A549 (cell line): ENCODE results near the gene KCNAB1.

Experiments used
- CBX2 ChIP-seq: fragments of 200-600 bp; sonication (generic); IDR thresholded peaks from 2 replicates; pipeline ENCODE4 v1.6.1; 2016; ENCODE audit warnings: low read depth, mild to moderate bottlenecking, borderline replicate concordance
- CEBPB ChIP-seq, 2 experiments: fragments of >200 bp in 1 of 2; sonication (Bioruptor Twin) in 1 of 2; formaldehyde crosslinking in 1 of 2; IDR thresholded peaks; 2 replicates each; pipeline ENCODE4 v1.6.1; 2012 to 2016
- CTCF ChIP-seq: fragments of >200 bp; sonication (Bioruptor Twin); formaldehyde crosslinking; IDR thresholded peaks from 3 replicates; pipeline ENCODE4 v1.5.1; 2016
- ESRRA ChIP-seq: fragments of 150-350 bp; IDR thresholded peaks from 2 replicates; pipeline ENCODE4 v1.6.1; 2014; ENCODE audit warnings: mild to moderate bottlenecking, low read length, borderline replicate concordance
- HDAC2 ChIP-seq: fragments of 200-600 bp; sonication (generic); IDR thresholded peaks from 2 replicates; pipeline ENCODE4 v1.6.1; 2016
- MAX ChIP-seq: IDR thresholded peaks from 2 replicates; pipeline ENCODE4 v1.6.1; 2012
- POLR2AphosphoS2 ChIP-seq: conservative IDR thresholded peaks from 2 replicates; pipeline ENCODE4 v1.6.1; 2012; ENCODE audit warnings: low read length, improper control_type of control experiment, inconsistent platforms
- RFX5 ChIP-seq: fragments of 450-650 bp; IDR thresholded peaks from 2 replicates; pipeline ENCODE4 v1.7.1; 2014; ENCODE audit warnings: antibody characterized with exemption, mild to moderate bottlenecking, moderate library complexity
- USF2 ChIP-seq: fragments of 450-650 bp; IDR thresholded peaks from 2 replicates; pipeline ENCODE4 v1.6.1; 2014; ENCODE audit warnings: antibody characterized with exemption
- ZNF302 ChIP-seq: fragments of 250-450 bp; sonication (Bioruptor Pico); IDR thresholded peaks from 2 replicates; pipeline ENCODE4 v1.9.0; 2021; ENCODE audit warnings: inconsistent platforms, mild to moderate bottlenecking, moderate library complexity

GRCh38 chr3:156305672-156306071 lies 185.3 kb downstream of the KCNAB1 start:
- TF ChIP-seq CTCF (no peak), ESRRA (no peak), HDAC2 (no peak), POLR2AphosphoS2 (no peak), MAX (no peak), USF2 (no peak), CEBPB (IDR thresholded peaks at IDR 0.05) (no peak), RFX5 (no peak), ZNF302 (CRISPR knock-in tag) (no peak), CBX2 (no peak)
